Activated naive CD8-positive, alpha-beta T cell treated with anti-CD3 and anti-CD28 coated beads, Interleukin-2, amount 10 ng/mL, durations not matched to agents 7 days and 5 days (primary cell): ENCODE data around the gene CACNG4. TPM values are rescaled to one million over a fixed set of nuclear protein-coding genes. Genes with fewer than 3 reads are reported as not detected.
A peak's percentile ranks its signal among the peaks of the same experiment; 100 is the strongest.

Experiments used
- ATAC-seq: fragments of 150-1000 bp; cut with Tn5 transposase; one replicate; pipeline ENCODE4 v1.10.0; 2021; ENCODE audit warnings: low read depth, moderate library complexity
- POLR2A ChIA-PET: fragments of 350-600 bp; sonication (Branson Sonifier 250); formaldehyde crosslinking; loops from one replicate; lab custom pipeline; 2021; ENCODE audit warnings: antibody characterized with exemption; lab: Charles Lee
- DNase-seq: peaks from one replicate; pipeline ENCODE4 v3.0.0; 2021
- H3K27ac Mint-ChIP-seq: one replicate; pipeline ENCODE4 v1.8.0; 2022; ENCODE audit warnings: mild to moderate bottlenecking, mixed read lengths
- H3K27me3 Mint-ChIP-seq: one replicate; pipeline ENCODE4 v1.8.0; 2022; ENCODE audit warnings: mild to moderate bottlenecking, moderate library complexity, mixed read lengths
- H3K36me3 Mint-ChIP-seq: one replicate; pipeline ENCODE4 v1.8.0; 2021; ENCODE audit warnings: mild to moderate bottlenecking, mixed read lengths
- H3K4me1 Mint-ChIP-seq: one replicate; pipeline ENCODE4 v1.8.0; 2021; ENCODE audit warnings: mixed read lengths
- H3K4me3 Mint-ChIP-seq: one replicate; pipeline ENCODE4 v1.8.0; 2022; ENCODE audit warnings: mild to moderate bottlenecking, moderate library complexity, mixed read lengths
- H3K9me3 Mint-ChIP-seq: one replicate; pipeline ENCODE4 v1.8.0; 2021; ENCODE audit warnings: mixed read lengths
- total RNA-seq, 2 experiments: library from RNA; stranded (reverse); gene quantifications; one replicate each; pipeline ENCODE4 v1.2.3, GENCODE V29; 2021

Gene CACNG4
- total RNA-seq, 2 experiments from 2014 or later: not detected

- no peaks in the 10 kb centered on the region for H3K4me1 Mint-ChIP-seq
- ATAC-seq (no peak), DNase-seq (no peak)
- no peaks in the 10 kb centered on the region for H3K36me3 Mint-ChIP-seq
- H3K9me3 Mint-ChIP-seq: no peaks in the 10 kb centered on the region
- no peak overlapping the region for H3K4me3 Mint-ChIP-seq
- no peaks in the 10 kb centered on the region for H3K27me3 Mint-ChIP-seq
- POLR2A ChIA-PET: no interaction called here
- H3K27ac Mint-ChIP-seq: no peak overlapping the region
These were observed 90.5 kb downstream of the CACNG4 start for GRCh38 chr17:67055041-67055443.

- Mint-ChIP-seq H3K4me1 (no peaks in the 10 kb centered on the region), H3K4me3 (no peak overlapping the region), H3K9me3 (no peaks in the 10 kb centered on the region), H3K27me3 (no peaks in the 10 kb centered on the region), H3K27ac (no peak overlapping the region), H3K36me3 (no peaks in the 10 kb centered on the region)
- POLR2A ChIA-PET: no interaction called here
- DNase-seq (no peak), ATAC-seq (no peak)
These were observed 91.6 kb downstream of the CACNG4 start for GRCh38 chr17:67055811-67056745.

GRCh38 chr17:67056746-67057490, 92.4 kb downstream of the CACNG4 start:
- DNase-seq (no peak), ATAC-seq (no peak)
- H3K36me3 Mint-ChIP-seq: no peaks in the 10 kb centered on the region
- no peaks in the 10 kb centered on the region for H3K27me3 Mint-ChIP-seq
- H3K9me3 Mint-ChIP-seq: no peaks in the 10 kb centered on the region
- no peak overlapping the region for H3K4me3 Mint-ChIP-seq
- no peaks in the 10 kb centered on the region for H3K4me1 Mint-ChIP-seq
- POLR2A ChIA-PET: no interaction called here
- no peak overlapping the region for H3K27ac Mint-ChIP-seq

- Mint-ChIP-seq H3K4me1 (no peaks in the 10 kb centered on the region), H3K9me3 (peaks cover 1% of the 10 kb centered on the region), H3K27me3 (no peaks in the 10 kb centered on the region), H3K4me3 (no peak overlapping the region), H3K27ac (no peak overlapping the region), H3K36me3 (no peaks in the 10 kb centered on the region)
- POLR2A ChIA-PET: no interaction called here
- ATAC-seq: no peak
- DNase-seq: no peak
These were observed 93.5 kb downstream of the CACNG4 start for GRCh38 chr17:67058036-67058435.

DNA sequence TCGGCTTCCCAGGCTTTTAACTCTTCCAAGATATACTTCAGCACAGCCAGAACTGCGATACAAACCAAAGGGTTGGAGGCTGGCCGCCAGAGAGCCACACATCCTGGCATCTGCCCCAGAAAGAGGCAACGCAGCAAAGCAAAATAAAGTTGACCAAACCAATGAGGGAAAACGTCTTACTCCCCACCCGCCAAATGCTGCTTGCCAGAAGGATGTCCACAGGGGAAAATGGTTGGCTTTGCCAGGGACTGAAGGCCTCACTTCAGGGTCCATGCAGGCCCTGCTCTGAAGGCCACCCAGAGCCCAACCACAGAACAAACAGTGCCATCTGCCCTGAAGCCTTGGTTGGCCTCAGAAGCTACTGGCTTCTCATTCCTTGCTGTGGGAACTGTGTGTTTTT, 94.9 kb downstream of the CACNG4 start:
- H3K27ac Mint-ChIP-seq: no peak overlapping the region
- H3K27me3 Mint-ChIP-seq: no peaks in the 10 kb centered on the region
- H3K9me3 Mint-ChIP-seq: peaks cover 1% of the 10 kb centered on the region
- DNase-seq (no peak), ATAC-seq (no peak)
- H3K4me1 Mint-ChIP-seq: no peaks in the 10 kb centered on the region
- no peak overlapping the region for H3K4me3 Mint-ChIP-seq
- POLR2A ChIA-PET: no interaction called here
- H3K36me3 Mint-ChIP-seq: no peaks in the 10 kb centered on the region

DNA sequence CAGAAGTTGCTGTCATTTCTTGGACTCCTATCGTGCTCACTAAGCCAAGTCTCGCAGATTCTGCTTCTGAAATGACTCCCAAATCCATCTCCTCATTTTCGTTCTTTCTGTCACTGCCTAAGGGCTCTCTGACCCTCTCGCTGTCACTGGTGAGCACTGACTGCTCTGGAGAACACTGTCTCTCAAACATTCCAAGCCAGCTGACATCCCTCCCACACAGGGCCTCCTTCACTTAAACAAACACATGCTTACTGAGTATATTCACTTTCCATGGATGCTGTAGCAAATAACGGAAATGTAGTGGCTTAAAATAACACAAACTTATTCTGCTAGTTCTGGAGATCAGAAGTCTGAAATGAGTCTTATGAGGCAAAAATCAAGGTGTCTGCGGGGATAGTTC, 98.6 kb downstream of the CACNG4 start:
- ATAC-seq (no peak), DNase-seq (no peak)
- Mint-ChIP-seq H3K4me1 (no peaks in the 10 kb centered on the region), H3K27ac (no peak overlapping the region), H3K4me3 (no peak overlapping the region), H3K27me3 (no peaks in the 10 kb centered on the region), H3K9me3 (peaks cover 1% of the 10 kb centered on the region), H3K36me3 (no peaks in the 10 kb centered on the region)
- POLR2A ChIA-PET: no interaction called here

DNA sequence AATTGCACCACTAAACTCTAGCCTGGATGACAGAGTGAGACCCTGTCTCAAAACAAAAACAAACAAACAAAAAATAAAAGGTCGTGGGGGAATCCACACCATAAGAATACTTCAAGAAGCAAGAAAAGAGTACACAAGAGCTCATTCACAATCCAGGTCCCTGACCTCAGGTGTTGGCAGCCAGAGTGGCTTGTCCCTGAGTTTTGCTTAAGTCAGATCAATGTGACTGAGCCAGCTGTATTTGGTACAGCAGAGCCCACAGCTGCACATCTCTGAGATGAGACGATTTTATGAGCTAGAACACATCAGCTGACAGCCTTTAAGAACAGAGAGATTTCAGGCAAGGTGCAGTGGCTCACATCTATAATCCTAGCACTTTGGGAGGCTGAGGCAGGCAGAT, 102.2 kb downstream of the CACNG4 start:
- no peaks in the 10 kb centered on the region for H3K4me1 Mint-ChIP-seq
- peaks cover 4% of the 10 kb centered on the region for H3K36me3 Mint-ChIP-seq
- POLR2A ChIA-PET: no interaction called here
- no peak overlapping the region for H3K27ac Mint-ChIP-seq
- ATAC-seq: no peak
- H3K4me3 Mint-ChIP-seq: no peak overlapping the region
- no peak for DNase-seq
- no peaks in the 10 kb centered on the region for H3K27me3 Mint-ChIP-seq
- H3K9me3 Mint-ChIP-seq: peaks cover 1% of the 10 kb centered on the region

GRCh38 chr17:67067571-67068482, 103.3 kb downstream of the CACNG4 start:
- H3K36me3 Mint-ChIP-seq: peaks cover 10% of the 10 kb centered on the region
- ATAC-seq (no peak), DNase-seq (peak; percentile 7)
- H3K4me1 Mint-ChIP-seq: no peaks in the 10 kb centered on the region
- no peaks in the 10 kb centered on the region for H3K27me3 Mint-ChIP-seq
- H3K4me3 Mint-ChIP-seq: no peak overlapping the region
- H3K9me3 Mint-ChIP-seq: no peaks in the 10 kb centered on the region
- no peak overlapping the region for H3K27ac Mint-ChIP-seq
- POLR2A ChIA-PET: no interaction called here

- DNase-seq (no peak), ATAC-seq (no peak)
- Mint-ChIP-seq H3K27ac (no peak overlapping the region), H3K27me3 (no peaks in the 10 kb centered on the region), H3K4me1 (no peaks in the 10 kb centered on the region), H3K36me3 (peaks cover 19% of the 10 kb centered on the region), H3K4me3 (no peak overlapping the region), H3K9me3 (no peaks in the 10 kb centered on the region)
- POLR2A ChIA-PET: no interaction called here
These were observed 104.5 kb downstream of the CACNG4 start for GRCh38 chr17:67068999-67069398.

- POLR2A ChIA-PET: no interaction called here
- no peaks in the 10 kb centered on the region for H3K27me3 Mint-ChIP-seq
- DNase-seq: no peak
- no peaks in the 10 kb centered on the region for H3K4me1 Mint-ChIP-seq
- no peak overlapping the region for H3K27ac Mint-ChIP-seq
- peaks cover 19% of the 10 kb centered on the region for H3K36me3 Mint-ChIP-seq
- no peak overlapping the region for H3K4me3 Mint-ChIP-seq
- no peak for ATAC-seq
- no peaks in the 10 kb centered on the region for H3K9me3 Mint-ChIP-seq
These were observed 105.2 kb downstream of the CACNG4 start for GRCh38 chr17:67069603-67070136.

DNA sequence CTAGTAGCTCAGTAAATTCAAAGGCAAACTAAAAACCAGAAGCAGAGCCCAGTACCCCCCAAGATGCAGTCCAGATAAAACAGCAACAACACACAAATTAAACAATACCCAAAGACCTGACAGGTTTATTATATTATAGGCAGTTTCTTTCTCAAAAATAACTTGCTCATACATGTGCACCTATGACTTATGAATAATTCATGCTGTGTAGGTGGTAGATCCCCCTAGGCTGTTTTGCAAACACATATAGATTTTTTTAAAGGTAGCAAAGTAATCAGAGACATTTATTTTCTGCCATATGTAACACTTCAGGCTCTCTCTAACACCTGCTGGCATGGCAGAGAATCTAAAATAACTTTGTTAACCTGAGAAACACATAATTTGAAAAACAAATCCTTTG, 107.1 kb downstream of the CACNG4 start:
- Mint-ChIP-seq H3K4me3 (no peak overlapping the region), H3K9me3 (no peaks in the 10 kb centered on the region), H3K27me3 (no peaks in the 10 kb centered on the region), H3K36me3 (peaks cover 22% of the 10 kb centered on the region), H3K4me1 (peaks cover 1% of the 10 kb centered on the region), H3K27ac (no peak overlapping the region)
- POLR2A ChIA-PET: no interaction called here
- no peak for ATAC-seq
- DNase-seq: no peak

- ATAC-seq (no peak), DNase-seq (no peak)
- H3K9me3 Mint-ChIP-seq: no peaks in the 10 kb centered on the region
- H3K36me3 Mint-ChIP-seq: peaks cover 25% of the 10 kb centered on the region
- H3K27ac Mint-ChIP-seq: no peak overlapping the region
- POLR2A ChIA-PET: no interaction called here
- H3K4me3 Mint-ChIP-seq: no peak overlapping the region
- H3K27me3 Mint-ChIP-seq: no peaks in the 10 kb centered on the region
- peaks cover 1% of the 10 kb centered on the region for H3K4me1 Mint-ChIP-seq
These were observed 108.4 kb downstream of the CACNG4 start for GRCh38 chr17:67072885-67073284.

DNA sequence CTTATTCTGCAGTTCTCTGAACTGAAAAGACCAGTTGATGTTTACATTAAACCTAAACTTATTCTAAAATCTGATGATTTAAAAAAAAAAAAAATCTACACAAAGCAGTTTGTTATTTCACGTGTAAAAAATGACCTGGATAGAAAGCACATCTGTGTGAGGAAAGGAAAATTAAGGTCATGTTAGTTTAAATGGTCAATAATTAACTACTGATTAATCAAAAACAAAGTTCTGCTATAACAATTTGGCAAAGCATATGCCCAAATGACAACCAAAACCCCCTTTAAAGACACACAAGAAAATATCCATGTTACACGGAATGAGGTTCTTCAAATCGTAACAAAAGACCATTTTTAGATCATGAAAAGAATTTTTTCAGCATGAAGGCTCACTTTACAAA, 110.3 kb downstream of the CACNG4 start:
- Mint-ChIP-seq H3K4me3 (no peak overlapping the region), H3K4me1 (peaks cover 1% of the 10 kb centered on the region), H3K27ac (no peak overlapping the region), H3K9me3 (no peaks in the 10 kb centered on the region), H3K27me3 (no peaks in the 10 kb centered on the region), H3K36me3 (peaks cover 26% of the 10 kb centered on the region)
- ATAC-seq: no peak
- no peak for DNase-seq
- POLR2A ChIA-PET: no interaction called here
